Naive thymus-derived CD4-positive, alpha-beta T cell (primary cell): ENCODE data around the gene GPR158. TPM values are rescaled to one million over a fixed set of nuclear protein-coding genes. Genes with fewer than 3 reads are reported as not detected.

Experiments
- ATAC-seq: fragments of 150-1000 bp; cut with Tn5 transposase; 2 replicates; pipeline ENCODE4 v1.10.0; 2021; ENCODE audit warnings: mild to moderate bottlenecking, moderate library complexity
- CTCF ChIA-PET: fragments of 350-600 bp; sonication (Branson Sonifier 250); formaldehyde crosslinking; loops from one replicate; lab custom pipeline; 2021; ENCODE audit warnings: antibody characterized with exemption; lab: Charles Lee
- POLR2A ChIA-PET: fragments of 350-600 bp; sonication (Branson Sonifier 250); formaldehyde crosslinking; loops from one replicate; lab custom pipeline; 2021; ENCODE audit warnings: antibody characterized with exemption, inconsistent platforms; lab: Charles Lee
- DNase-seq, 9 donors: peaks; one replicate each; pipeline versions ENCODE4 v3.0.0 to v3.0.0-alpha.2; 2020 to 2022; ENCODE audit warnings: mixed read lengths in 1 of 9
- H3K27ac ChIP-seq: one replicate; pipeline ENCODE4 v1.7.0; 2013; ENCODE audit warnings: mild to moderate bottlenecking, low read depth, low read length, moderate library complexity
- H3K27me3 ChIP-seq, 2 donors: one replicate each; pipeline ENCODE4 v1.7.0; 2013; ENCODE audit warnings: low read length in 2 of 2, mild to moderate bottlenecking in 2 of 2, moderate library complexity in 2 of 2; ENCODE audit not compliant: control insufficient read depth in 2 of 2, insufficient read depth in 2 of 2
- H3K36me3 ChIP-seq, 3 experiments: 1 replicate in 2 of 3; 2 replicates in 1 of 3; pipeline ENCODE4 v1.7.0; 2013; ENCODE audit warnings: low read length in 3 of 3, mild to moderate bottlenecking in 3 of 3, moderate library complexity in 1 of 3; ENCODE audit not compliant: insufficient read depth in 3 of 3, control insufficient read depth in 2 of 3
- H3K4me1 ChIP-seq, 2 donors: one replicate each; pipeline ENCODE4 v1.7.0; 2013; ENCODE audit warnings: low read length in 2 of 2, mild to moderate bottlenecking in 2 of 2, moderate library complexity in 1 of 2; ENCODE audit not compliant: control insufficient read depth in 2 of 2, insufficient read depth in 2 of 2
- H3K4me3 ChIP-seq: 2 replicates; pipeline ENCODE4 v1.7.0; 2013; ENCODE audit warnings: mild to moderate bottlenecking, low read length
- H3K9me3 ChIP-seq, 3 experiments: 1 replicate in 2 of 3; 2 replicates in 1 of 3; pipeline ENCODE4 v1.7.0; 2013; ENCODE audit warnings: low read length in 3 of 3; ENCODE audit not compliant: control insufficient read depth in 2 of 3
- H3K27ac Mint-ChIP-seq, 9 donors: one replicate each; pipeline ENCODE4 v1.8.0; 2020 to 2022; ENCODE audit warnings: mixed read lengths in 9 of 9, mild to moderate bottlenecking in 8 of 9, moderate library complexity in 5 of 9, inconsistent platforms in 2 of 9
- H3K27me3 Mint-ChIP-seq, 5 donors: one replicate each; pipeline ENCODE4 v1.8.0; 2021 to 2022; ENCODE audit warnings: mixed read lengths in 5 of 5, mild to moderate bottlenecking in 1 of 5
- H3K36me3 Mint-ChIP-seq, 5 donors: one replicate each; pipeline ENCODE4 v1.8.0; 2020 to 2022; ENCODE audit warnings: mixed read lengths in 5 of 5, mild to moderate bottlenecking in 3 of 5, inconsistent platforms in 1 of 5
- H3K4me1 Mint-ChIP-seq, 7 donors: one replicate each; pipeline ENCODE4 v1.8.0; 2020 to 2022; ENCODE audit warnings: mixed read lengths in 7 of 7, mild to moderate bottlenecking in 3 of 7, inconsistent platforms in 1 of 7
- H3K4me3 Mint-ChIP-seq, 10 donors: one replicate each; pipeline ENCODE4 v1.8.0; 2020 to 2022; ENCODE audit warnings: mild to moderate bottlenecking in 10 of 10, mixed read lengths in 10 of 10, moderate library complexity in 6 of 10, inconsistent platforms in 2 of 10
- H3K9me3 Mint-ChIP-seq, 11 donors: one replicate each; pipeline ENCODE4 v1.8.0; 2020 to 2022; ENCODE audit warnings: mixed read lengths in 11 of 11, mild to moderate bottlenecking in 4 of 11, inconsistent platforms in 1 of 11, moderate library complexity in 1 of 11
- intact Hi-C, 2 donors: fragments of 100-400 bp; cut with micrococcal nuclease; formaldehyde crosslinking; loops; one replicate each; pipeline ENCODE4 v1.15.1; 2023
- polyA plus RNA-seq, 2 donors: library from polyadenylated mRNA; unstranded; fragments of 300-500 nt; fragmentation: Illumina TruSeq; gene quantifications; one replicate each; pipeline ENCODE4 v1.2.3, GENCODE V29; 2021
- total RNA-seq, 6 experiments: library from RNA in 5 of 6; stranded (reverse) in 5 of 6; gene quantifications; 1 replicate in 5 of 6; 2 replicates in 1 of 6; pipeline ENCODE4 v1.2.3 and lab custom pipeline; 2021 to 2026

GPR158 gene
- total and polyA plus RNA-seq, 7 experiments from 2014 or later, result not detected

DNA sequence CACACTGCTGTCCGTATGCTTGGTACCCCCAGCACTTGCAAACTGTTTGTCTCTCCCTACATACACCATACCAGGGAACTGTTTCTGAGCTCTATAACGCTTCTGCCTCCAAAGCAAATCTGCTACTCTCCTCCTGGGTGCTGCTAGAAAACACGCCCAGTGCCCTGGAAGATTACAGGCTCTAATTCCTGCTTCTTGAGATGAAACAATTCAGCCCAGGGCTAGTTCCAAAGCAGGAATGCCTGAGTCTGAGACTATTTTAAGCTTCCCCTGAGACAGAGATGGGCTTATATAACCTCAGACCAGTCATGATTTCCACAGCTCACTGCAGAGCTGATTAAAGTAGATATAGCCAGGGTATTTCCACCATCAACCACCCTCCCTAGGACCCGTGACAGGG lies 327.1 kb downstream of the GPR158 start:
- peaks cover 0 to 10% (median 3%) of the 10 kb centered on the region in 11 donors for H3K9me3 Mint-ChIP-seq
- ATAC-seq (no peak), DNase-seq (no peak)
- H3K4me3 ChIP-seq, result no peak overlapping the region
- H3K9me3 ChIP-seq, result no peaks in the 10 kb centered on the region
- H3K27ac ChIP-seq, result no peak overlapping the region
- ChIA-PET CTCF (no interaction called here), POLR2A (no interaction called here)
- H3K36me3 Mint-ChIP-seq, result no peaks in the 10 kb centered on the region
- intact Hi-C loops, result no loop called here
- no peaks in the 10 kb centered on the region for H3K36me3 ChIP-seq
- no peaks in the 10 kb centered on the region for H3K4me1 Mint-ChIP-seq
- no peak overlapping the region for H3K27ac Mint-ChIP-seq
- no peaks in the 10 kb centered on the region for H3K4me1 ChIP-seq
- no peaks in the 10 kb centered on the region for H3K27me3 ChIP-seq
- H3K27me3 Mint-ChIP-seq, result no peaks in the 10 kb centered on the region
- no peak overlapping the region for H3K4me3 Mint-ChIP-seq

DNA sequence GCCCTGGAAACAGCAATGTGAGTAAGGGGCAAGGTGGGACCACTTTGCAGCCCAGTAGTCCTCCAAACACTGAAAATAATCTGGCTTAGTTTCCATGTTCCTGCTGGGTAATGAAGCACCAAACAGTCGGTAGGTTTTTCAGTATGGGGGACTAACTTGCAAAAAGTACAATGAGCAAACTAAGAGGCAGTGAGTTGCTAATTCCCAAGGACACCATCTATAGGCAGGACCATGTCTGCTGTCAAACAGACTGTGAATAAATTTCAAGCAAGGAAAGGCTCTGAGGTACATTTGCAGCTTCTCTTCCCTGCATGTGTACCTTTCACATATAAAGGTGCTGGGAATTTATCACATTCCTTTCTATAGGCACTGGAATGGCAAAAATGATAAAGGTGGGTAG lies 327.7 kb downstream of the GPR158 start:
- H3K27ac ChIP-seq, result no peak overlapping the region
- Mint-ChIP-seq H3K4me1 (no peaks in the 10 kb centered on the region), H3K9me3 (peaks cover 0 to 7% (median 3%) of the 10 kb centered on the region in 11 donors), H3K36me3 (no peaks in the 10 kb centered on the region), H3K4me3 (no peak overlapping the region), H3K27me3 (no peaks in the 10 kb centered on the region), H3K27ac (no peak overlapping the region)
- H3K4me1 ChIP-seq, result no peaks in the 10 kb centered on the region
- DNase-seq (no peak), ATAC-seq (no peak)
- no peaks in the 10 kb centered on the region for H3K9me3 ChIP-seq
- ChIA-PET POLR2A (no interaction called here), CTCF (no interaction called here)
- intact Hi-C loops, result no loop called here
- no peaks in the 10 kb centered on the region for H3K27me3 ChIP-seq
- no peak overlapping the region for H3K4me3 ChIP-seq
- no peaks in the 10 kb centered on the region for H3K36me3 ChIP-seq

DNA sequence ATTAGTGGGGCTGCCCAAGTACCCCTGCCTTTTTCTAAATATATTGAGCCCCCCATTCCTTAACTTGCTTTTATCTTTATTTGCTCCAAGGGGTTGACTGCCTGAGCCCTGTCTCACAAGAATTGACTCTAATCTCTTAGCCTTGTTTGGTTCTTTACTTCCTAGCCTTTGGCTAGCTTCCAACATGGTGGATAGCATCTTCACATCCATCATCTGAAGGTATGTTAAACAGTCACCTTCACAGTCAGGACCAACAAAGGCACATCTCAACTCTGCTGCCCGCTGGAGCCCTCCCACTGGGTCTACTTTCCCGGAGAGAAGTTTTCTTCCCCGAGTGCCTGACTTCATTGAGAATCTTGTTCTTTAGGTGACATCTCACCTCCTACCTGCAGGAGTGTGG lies 329.5 kb downstream of the GPR158 start:
- H3K4me1 ChIP-seq, result no peaks in the 10 kb centered on the region
- no peak overlapping the region for H3K4me3 Mint-ChIP-seq
- ChIA-PET POLR2A (no interaction called here), CTCF (no interaction called here)
- peaks cover 0 to 7% (median 3%) of the 10 kb centered on the region in 11 donors for H3K9me3 Mint-ChIP-seq
- intact Hi-C loops, result no loop called here
- H3K27me3 ChIP-seq, result no peaks in the 10 kb centered on the region
- H3K9me3 ChIP-seq, result no peaks in the 10 kb centered on the region
- H3K27ac ChIP-seq, result no peak overlapping the region
- H3K36me3 Mint-ChIP-seq, result no peaks in the 10 kb centered on the region
- H3K4me3 ChIP-seq, result no peak overlapping the region
- no peaks in the 10 kb centered on the region for H3K27me3 Mint-ChIP-seq
- no peak overlapping the region for H3K27ac Mint-ChIP-seq
- no peaks in the 10 kb centered on the region for H3K4me1 Mint-ChIP-seq
- DNase-seq (no peak), ATAC-seq (no peak)
- H3K36me3 ChIP-seq, result no peaks in the 10 kb centered on the region

DNA sequence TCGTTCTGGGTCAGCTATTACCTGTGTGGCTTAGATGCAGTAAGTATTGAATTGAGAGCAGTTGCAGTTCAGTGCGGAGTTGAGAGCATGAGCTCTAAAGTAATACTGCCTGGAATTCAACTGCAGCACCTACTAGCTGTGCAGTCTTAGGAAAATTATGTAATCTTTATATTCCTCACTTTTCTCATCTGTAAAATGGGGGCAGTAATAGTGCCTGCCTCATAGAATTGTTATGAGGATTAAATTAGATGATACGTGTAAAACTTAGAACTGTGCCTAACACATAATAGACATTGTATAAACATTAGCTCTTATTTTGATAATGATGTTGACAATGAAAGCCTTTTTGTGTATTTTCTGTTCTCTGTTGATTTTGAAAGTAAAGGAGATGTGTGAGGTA lies 330.0 kb downstream of the GPR158 start:
- Histone ChIP-seq H3K4me1 (no peaks in the 10 kb centered on the region), H3K4me3 (no peak overlapping the region), H3K27me3 (no peaks in the 10 kb centered on the region), H3K36me3 (no peaks in the 10 kb centered on the region), H3K9me3 (no peaks in the 10 kb centered on the region), H3K27ac (no peak overlapping the region)
- ATAC-seq (no peak), DNase-seq (no peak)
- Mint-ChIP-seq H3K36me3 (no peaks in the 10 kb centered on the region), H3K4me3 (no peak overlapping the region), H3K27me3 (no peaks in the 10 kb centered on the region), H3K9me3 (peaks cover 0 to 7% (median 3%) of the 10 kb centered on the region in 11 donors), H3K4me1 (no peaks in the 10 kb centered on the region), H3K27ac (no peak overlapping the region)
- intact Hi-C loops, result no loop called here
- ChIA-PET CTCF (no interaction called here), POLR2A (no interaction called here)

DNA sequence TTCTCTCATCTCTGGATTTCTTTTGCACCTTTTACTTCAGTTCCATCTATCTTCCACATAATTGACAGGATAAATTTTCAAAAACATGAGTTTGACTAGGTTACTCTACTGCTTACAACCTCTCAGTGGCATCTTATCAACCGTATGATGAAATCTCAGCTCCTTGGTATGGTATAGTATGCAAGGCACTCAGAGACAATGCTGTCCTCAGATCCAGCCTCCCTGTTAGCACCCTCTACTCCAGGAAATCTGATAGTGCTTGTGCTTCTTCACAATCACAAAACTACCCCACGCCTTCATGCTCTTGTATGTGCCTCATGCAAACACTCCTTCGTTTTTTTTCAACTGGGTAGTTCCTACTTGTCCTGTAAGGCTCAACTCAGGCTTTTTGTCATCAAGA lies 330.7 kb downstream of the GPR158 start:
- Histone ChIP-seq H3K4me3 (no peak overlapping the region), H3K27ac (no peak overlapping the region), H3K36me3 (no peaks in the 10 kb centered on the region), H3K4me1 (no peaks in the 10 kb centered on the region), H3K27me3 (no peaks in the 10 kb centered on the region), H3K9me3 (no peaks in the 10 kb centered on the region)
- DNase-seq, result no peak
- intact Hi-C loops, result no loop called here
- H3K27ac Mint-ChIP-seq, result no peak overlapping the region
- H3K9me3 Mint-ChIP-seq, result peaks cover 0 to 7% (median 3%) of the 10 kb centered on the region in 11 donors
- no peak for ATAC-seq
- no peaks in the 10 kb centered on the region for H3K27me3 Mint-ChIP-seq
- no peaks in the 10 kb centered on the region for H3K4me1 Mint-ChIP-seq
- H3K36me3 Mint-ChIP-seq, result no peaks in the 10 kb centered on the region
- CTCF ChIA-PET, result no interaction called here
- no peak overlapping the region for H3K4me3 Mint-ChIP-seq
- POLR2A ChIA-PET, result no interaction called here

DNA sequence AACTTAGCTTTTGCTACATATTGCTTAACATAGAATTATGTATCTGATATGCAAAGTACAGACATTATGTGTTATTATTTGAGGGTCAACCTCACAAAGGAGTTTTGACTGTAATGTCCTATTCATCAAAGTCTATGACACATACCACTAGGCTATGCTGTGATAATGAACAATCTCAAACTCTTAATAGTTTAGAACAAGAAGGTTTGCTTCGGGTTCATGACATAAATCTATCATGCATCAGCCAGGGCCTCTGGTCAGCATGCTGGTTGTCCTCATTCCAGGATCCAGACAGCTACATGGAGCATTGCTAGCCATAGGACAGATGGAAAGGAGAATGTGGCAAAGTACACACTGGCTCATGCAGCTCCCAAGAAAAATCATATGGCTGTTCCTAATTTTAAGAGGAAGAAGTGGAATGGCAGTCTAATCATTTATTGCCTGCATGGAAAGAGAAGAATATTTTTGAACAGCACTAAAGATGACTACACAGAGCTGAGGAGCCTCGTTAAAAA lies 332.1 kb downstream of the GPR158 start:
- DNase-seq (no peak), ATAC-seq (no peak)
- Mint-ChIP-seq H3K4me3 (no peak overlapping the region), H3K4me1 (no peaks in the 10 kb centered on the region), H3K36me3 (no peaks in the 10 kb centered on the region), H3K27ac (no peak overlapping the region), H3K9me3 (peaks cover 0 to 11% (median 4%) of the 10 kb centered on the region in 11 donors), H3K27me3 (no peaks in the 10 kb centered on the region)
- Histone ChIP-seq H3K9me3 (no peaks in the 10 kb centered on the region), H3K4me1 (no peaks in the 10 kb centered on the region), H3K27me3 (no peaks in the 10 kb centered on the region), H3K4me3 (no peak overlapping the region), H3K36me3 (no peaks in the 10 kb centered on the region), H3K27ac (no peak overlapping the region)
- POLR2A ChIA-PET, result no interaction called here
- intact Hi-C loops, result no loop called here
- CTCF ChIA-PET, result no interaction called here

DNA sequence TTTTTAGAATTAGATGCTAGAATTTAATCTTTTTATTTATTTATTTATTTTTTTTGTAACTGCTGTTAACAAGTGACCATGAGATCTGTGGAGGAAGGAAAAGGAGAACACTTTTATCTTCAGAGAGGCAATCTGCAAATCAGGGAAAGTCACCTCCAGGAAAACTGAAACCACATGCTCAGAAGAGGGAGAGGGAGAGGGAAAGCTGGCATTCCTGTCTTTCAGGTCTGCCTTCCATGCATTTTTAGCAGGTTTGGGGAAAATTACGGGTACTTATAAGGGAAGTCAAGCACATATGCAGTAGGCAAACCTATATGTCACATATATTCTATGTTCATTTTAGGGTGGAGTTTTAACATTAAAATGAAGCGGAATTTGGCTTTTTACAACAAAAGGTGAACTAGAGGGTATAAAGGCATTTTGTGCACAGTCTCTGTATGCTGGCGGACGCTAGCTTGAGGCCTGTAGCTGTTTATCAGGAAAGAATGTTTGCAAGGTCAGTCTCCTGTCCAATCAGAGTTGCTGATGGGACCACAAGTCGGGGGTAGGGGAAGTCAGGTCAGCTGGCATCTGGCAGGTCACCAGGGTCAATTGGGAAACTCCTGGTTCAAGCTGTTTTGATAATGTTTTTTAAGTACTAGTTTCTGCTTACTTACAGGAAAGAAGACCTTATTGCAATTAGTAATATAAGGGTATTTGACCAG lies 333.5 kb downstream of the GPR158 start:
- Mint-ChIP-seq H3K9me3 (peaks cover 0 to 18% (median 4%) of the 10 kb centered on the region in 11 donors), H3K4me1 (no peaks in the 10 kb centered on the region), H3K27ac (no peak overlapping the region), H3K27me3 (no peaks in the 10 kb centered on the region), H3K4me3 (no peak overlapping the region), H3K36me3 (no peaks in the 10 kb centered on the region)
- no peaks in the 10 kb centered on the region for H3K27me3 ChIP-seq
- ChIA-PET POLR2A (no interaction called here), CTCF (no interaction called here)
- no peaks in the 10 kb centered on the region for H3K4me1 ChIP-seq
- no peaks in the 10 kb centered on the region for H3K36me3 ChIP-seq
- H3K4me3 ChIP-seq, result no peak overlapping the region
- ATAC-seq (no peak), DNase-seq (no peak)
- intact Hi-C loops, result no loop called here
- no peaks in the 10 kb centered on the region for H3K9me3 ChIP-seq
- no peak overlapping the region for H3K27ac ChIP-seq
